SK-N-SH treated with all-trans-retinoic acid at 6 μM for 48 hours (cell line): Measurements from ENCODE around the gene VAC14.

Source experiments
- ARNTL ChIP-seq: fragments of 450-650 bp; formaldehyde crosslinking; IDR thresholded peaks from 2 replicates; pipeline ENCODE4 v1.5.0; 2020; ENCODE audit warnings: low read depth, mild to moderate bottlenecking, moderate library complexity, borderline replicate concordance
- GLIS3 ChIP-seq: fragments of 250-450 bp; sonication (Bioruptor Pico); IDR thresholded peaks from 2 replicates; pipeline ENCODE4 v1.5.0; 2020; ENCODE audit warnings: mild to moderate bottlenecking, moderate library complexity
- OSR1 ChIP-seq: fragments of 250-450 bp; sonication (Bioruptor Pico); IDR thresholded peaks from 2 replicates; pipeline ENCODE4 v1.8.0; 2022; ENCODE audit warnings: moderate library complexity, mild to moderate bottlenecking, inconsistent platforms
- PATZ1 ChIP-seq: fragments of 250-450 bp; sonication (Bioruptor Pico); IDR thresholded peaks from 2 replicates; pipeline ENCODE4 v1.8.0; 2020; ENCODE audit warnings: mild to moderate bottlenecking, moderate library complexity, borderline replicate concordance
- PPARA ChIP-seq: fragments of 250-450 bp; sonication (Bioruptor Pico); IDR thresholded peaks from 2 replicates; pipeline ENCODE4 v1.5.0; 2020; ENCODE audit warnings: mild to moderate bottlenecking, borderline replicate concordance
- RARB ChIP-seq: fragments of 250-450 bp; sonication (Bioruptor Pico); IDR thresholded peaks from 2 replicates; pipeline ENCODE4 v1.8.0; 2021; ENCODE audit warnings: mild to moderate bottlenecking, moderate library complexity
- SNAI2 ChIP-seq: fragments of 250-450 bp; sonication (Bioruptor Pico); IDR thresholded peaks from 2 replicates; pipeline ENCODE4 v1.5.0; 2020; ENCODE audit warnings: mild to moderate bottlenecking, moderate library complexity
- ZFP3 ChIP-seq: fragments of 250-450 bp; sonication (Bioruptor Pico); IDR thresholded peaks from 2 replicates; pipeline ENCODE4 v1.5.0; 2020; ENCODE audit warnings: mild to moderate bottlenecking, moderate library complexity
- ZNF565 ChIP-seq: fragments of 450-650 bp; formaldehyde crosslinking; conservative IDR thresholded peaks from 2 replicates; pipeline ENCODE4 v1.5.0; 2020; ENCODE audit warnings: low read depth, mild to moderate bottlenecking, moderate library complexity

- no peak for TF ChIP-seq ARNTL (CRISPR knock-in tag)
- TF ChIP-seq PATZ1 (CRISPR knock-in tag): no peak
- TF ChIP-seq OSR1 (CRISPR knock-in tag): no peak
- no peak for TF ChIP-seq ZNF565 (CRISPR knock-in tag)
- TF ChIP-seq GLIS3: no peak
- TF ChIP-seq ZFP3 (CRISPR knock-in tag): no peak
- no peak for TF ChIP-seq SNAI2
- no peak for TF ChIP-seq RARB (CRISPR knock-in tag)
- TF ChIP-seq PPARA (CRISPR knock-in tag): no peak
Observed at GRCh38 chr16:70656712-70657263, 144.2 kb downstream of the VAC14 start.
